B cell (primary cell): ENCODE results near the gene SLC25A25. TPM values are rescaled to one million over a fixed set of nuclear protein-coding genes. Genes with fewer than 3 reads are reported as not detected.
"Not testable (repeated sequence)": the region's sequence is repeated elsewhere in the genome, so short reads cannot be mapped to it uniquely, and the experiment has no call there.

Source experiments
- ATAC-seq: fragments of 200-7000 bp; cut with Tn5 transposase; one replicate; pipeline ENCODE4 v1.10.0; 2021; ENCODE audit warnings: low read depth, mild to moderate bottlenecking, moderate number of reproducible peaks, moderate library complexity
- CTCF ChIA-PET: fragments of 350-600 bp; sonication (Branson Sonifier 250); formaldehyde crosslinking; loops from one replicate; lab custom pipeline; 2021; ENCODE audit warnings: antibody characterized with exemption, inconsistent platforms; lab: Charles Lee
- POLR2A ChIA-PET: fragments of 350-600 bp; sonication (Branson Sonifier 250); formaldehyde crosslinking; loops from one replicate; lab custom pipeline; 2021; ENCODE audit warnings: antibody characterized with exemption; lab: Charles Lee
- DNase-seq: peaks from one replicate; pipeline ENCODE4 v3.0.0; 2013
- H2AFZ ChIP-seq: 2 replicates; pipeline ENCODE4 v1.6.1; 2012; ENCODE audit warnings: mild to moderate bottlenecking, low read depth, low read length; ENCODE audit not compliant: insufficient read depth, poor library complexity, severe bottlenecking
- H3K27ac ChIP-seq, 2 donors: 1 replicate in 1 of 2; 2 replicates in 1 of 2; pipeline ENCODE4 v1.5.1; 2012 to 2013; ENCODE audit warnings: low read length in 2 of 2, mild to moderate bottlenecking in 2 of 2, moderate library complexity in 1 of 2
- H3K27me3 ChIP-seq, 4 experiments: fragments of 200-600 bp in 1 of 4; sonication (generic) in 1 of 4; replicated peaks in 1 of 4; 1 replicate in 2 of 4; 2 replicates in 2 of 4; pipeline versions ENCODE4 v1.6.1 to v1.7.0; 2013 to 2016; ENCODE audit warnings: low read length in 3 of 4, mild to moderate bottlenecking in 2 of 4, mixed read lengths in 1 of 4, moderate library complexity in 1 of 4; ENCODE audit not compliant: insufficient read depth in 4 of 4, control insufficient read depth in 3 of 4; ENCODE audit errors: control extremely low read depth in 1 of 4
- H3K36me3 ChIP-seq, 2 experiments: replicated peaks in 1 of 2; 1 replicate in 1 of 2; 2 replicates in 1 of 2; pipeline versions ENCODE4 v1.6.1 to v1.7.1; 2013; ENCODE audit warnings: low read length in 1 of 2; ENCODE audit not compliant: insufficient read depth in 2 of 2, control insufficient read depth in 1 of 2; ENCODE audit errors: control extremely low read depth in 1 of 2, extremely low read depth in 1 of 2
- H3K4me1 ChIP-seq, 2 donors: fragments of 200-600 bp in 1 of 2; sonication (generic) in 1 of 2; 1 replicate in 1 of 2; 2 replicates in 1 of 2; pipeline versions ENCODE4 v1.5.1 to v1.6.1; 2013 to 2017; ENCODE audit warnings: low read length in 2 of 2; ENCODE audit not compliant: control insufficient read depth in 2 of 2, insufficient read depth in 2 of 2
- H3K4me2 ChIP-seq: replicated peaks from 2 replicates; pipeline ENCODE3; 2012; ENCODE audit warnings: mild to moderate bottlenecking, low read depth, low read length; ENCODE audit not compliant: poor library complexity, severe bottlenecking
- H3K4me3 ChIP-seq, 5 experiments: fragments of 200-600 bp in 1 of 5; sonication (generic) in 1 of 5; 1 replicate in 3 of 5; 2 replicates in 2 of 5; pipeline versions ENCODE4 v1.5.1 to v1.7.0; 2011 to 2016; ENCODE audit warnings: low read length in 4 of 5, mild to moderate bottlenecking in 4 of 5, low read depth in 2 of 5, control low read depth in 1 of 5, moderate library complexity in 1 of 5; ENCODE audit not compliant: insufficient read depth in 1 of 5; ENCODE audit errors: control extremely low read depth in 1 of 5, extremely low read depth in 1 of 5
- H3K79me2 ChIP-seq: fragments of 200-600 bp; sonication (generic); one replicate; pipeline ENCODE4 v1.6.0; 2016; ENCODE audit warnings: low read length; ENCODE audit not compliant: control insufficient read depth, insufficient read depth
- H3K9ac ChIP-seq: fragments of 200-600 bp; sonication (generic); 2 replicates; pipeline ENCODE4 v1.6.1; 2017; ENCODE audit warnings: mild to moderate bottlenecking, low read length, moderate library complexity
- H3K9me3 ChIP-seq, 3 donors: one replicate each; pipeline versions ENCODE4 v1.6.1 to v1.7.1; 2013; ENCODE audit warnings: low read length in 2 of 3; ENCODE audit not compliant: control insufficient read depth in 2 of 3, insufficient read depth in 1 of 3; ENCODE audit errors: control extremely low read depth in 1 of 3
- H4K20me1 ChIP-seq: 2 replicates; pipeline ENCODE4 v1.6.0; 2012; ENCODE audit warnings: mild to moderate bottlenecking, low read length; ENCODE audit not compliant: insufficient read depth, control insufficient read depth, poor library complexity, severe bottlenecking
- H3K27ac Mint-ChIP-seq: one replicate; pipeline ENCODE4 v1.8.0; 2021; ENCODE audit warnings: mixed read lengths
- H3K27me3 Mint-ChIP-seq: one replicate; pipeline ENCODE4 v1.8.0; 2021; ENCODE audit warnings: mixed read lengths
- H3K4me1 Mint-ChIP-seq: one replicate; pipeline ENCODE4 v1.8.0; 2021; ENCODE audit warnings: mixed read lengths
- H3K4me3 Mint-ChIP-seq: one replicate; pipeline ENCODE4 v1.8.0; 2021; ENCODE audit warnings: mixed read lengths
- H3K9me3 Mint-ChIP-seq: one replicate; pipeline ENCODE4 v1.8.0; 2022; ENCODE audit warnings: mixed read lengths; ENCODE audit not compliant: insufficient read depth
- WGBS: methylation state at CpG from one replicate; pipeline ENCODE4 v1.1.5; 2013; ENCODE audit warnings: missing lambda C conversion rate; ENCODE audit not compliant: insufficient coverage; 5-methylcytosine and 5-hydroxymethylcytosine counted together
- intact Hi-C: fragments of 100-400 bp; cut with micrococcal nuclease; formaldehyde crosslinking; loops from one replicate; pipeline ENCODE4 v1.10.0; 2022
- polyA plus RNA-seq: library from polyadenylated mRNA; depleted of rRNA; stranded (reverse); fragments of >200 nt; gene quantifications from 2 replicates; pipeline ENCODE4 v1.2.3, GENCODE V29; 2012
- total RNA-seq, 2 donors: library from RNA; stranded (reverse); fragments of 120-200 nt in 1 of 2; gene quantifications; 1 replicate in 1 of 2; 2 replicates in 1 of 2; pipeline versions ENCODE4 v1.2.3 to v1.2.4, GENCODE V29; 2013 to 2022

The SLC25A25 gene
- total and polyA plus RNA-seq, 2 donors (not counting 1 experiment from before 2014, with no cell fraction given), result 12.1 to 18.6 TPM

- Mint-ChIP-seq H3K27me3 (peaks cover 25% of the 10 kb centered on the region), H3K4me1 (peaks cover 17% of the 10 kb centered on the region)
- WGBS, result 74% methylated on average over 7 of the region's 8 CpGs
- H3K27me3 ChIP-seq, H3K9ac ChIP-seq, H3K4me3 Mint-ChIP-seq, ATAC-seq, H3K36me3 ChIP-seq, intact Hi-C loops, H3K27ac ChIP-seq, H2AFZ ChIP-seq, DNase-seq, H3K79me2 ChIP-seq, H4K20me1 ChIP-seq, POLR2A ChIA-PET, H3K9me3 ChIP-seq, H3K4me3 ChIP-seq, H3K27ac Mint-ChIP-seq, H3K9me3 Mint-ChIP-seq, H3K4me2 ChIP-seq: not testable (repeated sequence)
- H3K4me1 ChIP-seq, result peaks cover 7 to 12% of the 10 kb centered on the region in 2 donors
- CTCF ChIA-PET, result interaction anchor here (1.3 kb wide), 1 partner anchor 16 kb away, joined by 3 read pairs; no protein-coding TSS in a partner anchor
Observed at GRCh38 chr9:128132139-128132538, 64.1 kb downstream of the SLC25A25 start.

GRCh38 chr9:128135561-128135960 is 67.5 kb downstream of the SLC25A25 start:
- H3K27ac ChIP-seq, H3K9me3 Mint-ChIP-seq: not testable (repeated sequence)
- WGBS, result 44% methylated on average over 6 of the region's 8 CpGs

More at GRCh38 chr9:128135561-128135960, 67.5 kb downstream of the SLC25A25 start:
- ATAC-seq, H3K79me2 ChIP-seq, POLR2A ChIA-PET, H3K4me1 Mint-ChIP-seq, intact Hi-C loops, H2AFZ ChIP-seq, H3K27me3 ChIP-seq, H4K20me1 ChIP-seq, H3K9me3 ChIP-seq, CTCF ChIA-PET, H3K4me2 ChIP-seq, H3K4me3 Mint-ChIP-seq, H3K4me1 ChIP-seq, H3K4me3 ChIP-seq, H3K9ac ChIP-seq, DNase-seq, H3K36me3 ChIP-seq: not testable (repeated sequence)
- Mint-ChIP-seq H3K27me3 (peaks cover 25% of the 10 kb centered on the region), H3K27ac (peak overlapping the region; percentile 32)
